ENCODE measurements around the gene IL17RD.

Gene IL17RD

GRCh38 chr3:57062101-57062631, 103.0 kb downstream of the IL17RD start:
- no peak for DNase-seq

DNA sequence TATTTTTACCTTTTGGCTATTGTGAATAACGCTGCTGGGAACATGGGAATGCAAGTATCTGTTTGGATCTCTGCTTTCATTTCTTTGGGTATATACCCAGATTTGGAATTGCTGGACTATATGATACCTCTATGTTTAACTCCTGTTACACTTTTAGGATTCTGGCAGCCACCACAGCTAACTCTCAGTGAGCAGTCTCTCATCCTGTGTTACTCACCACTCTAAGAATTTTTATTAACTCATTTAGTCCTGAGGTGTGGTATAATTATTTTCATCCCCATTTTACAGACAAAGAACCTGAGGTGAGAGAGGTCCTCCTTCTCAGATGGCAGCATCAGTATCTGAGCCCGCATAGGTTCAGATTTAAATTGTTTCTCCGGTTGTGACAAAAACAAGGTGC, 103.6 kb downstream of the IL17RD start:
- no peak for DNase-seq

DNA sequence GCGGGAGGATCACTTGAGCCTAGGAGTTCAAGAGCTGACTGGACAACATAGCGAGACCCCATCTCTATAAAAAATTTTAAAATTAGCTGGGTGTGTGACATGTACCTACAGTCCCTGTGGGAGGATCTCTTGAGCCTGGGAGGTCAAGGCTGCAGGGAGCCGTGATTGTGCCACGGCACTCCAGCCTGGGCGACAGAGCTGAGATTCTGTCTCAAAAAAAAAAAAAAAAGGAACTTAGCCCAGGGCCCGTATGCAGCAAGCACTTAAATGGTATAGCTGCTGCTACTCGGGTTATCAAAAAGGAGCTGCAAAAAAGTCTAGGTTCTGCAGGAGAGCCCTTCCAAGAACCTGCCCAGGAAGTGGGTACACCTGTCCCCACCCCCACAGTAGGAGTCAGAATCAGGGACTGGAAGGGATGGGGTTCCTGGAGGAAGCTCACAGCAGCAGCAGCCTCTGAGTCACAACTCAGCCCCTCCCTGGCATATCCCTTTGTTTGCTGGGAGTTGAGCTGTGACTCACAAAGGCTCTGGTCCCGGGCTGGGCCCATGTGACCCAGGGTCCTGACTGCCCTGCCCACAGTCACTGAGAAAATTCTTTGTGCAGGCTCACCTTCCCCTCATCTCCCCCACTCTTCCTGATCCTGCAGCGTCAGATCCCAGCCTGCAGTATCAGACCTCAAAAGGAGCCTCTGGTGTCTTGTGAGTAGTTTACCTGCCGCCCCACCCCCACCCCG, 104.9 kb downstream of the IL17RD start, which contains the start of gene SPATA12:
SPATA12 (plus strand) TSS at position 576 of the 733 bp plus-strand sequence. CDS start 13,031 bp downstream, outside the sequence.
- DNase-seq = peak; percentile 23

DNA sequence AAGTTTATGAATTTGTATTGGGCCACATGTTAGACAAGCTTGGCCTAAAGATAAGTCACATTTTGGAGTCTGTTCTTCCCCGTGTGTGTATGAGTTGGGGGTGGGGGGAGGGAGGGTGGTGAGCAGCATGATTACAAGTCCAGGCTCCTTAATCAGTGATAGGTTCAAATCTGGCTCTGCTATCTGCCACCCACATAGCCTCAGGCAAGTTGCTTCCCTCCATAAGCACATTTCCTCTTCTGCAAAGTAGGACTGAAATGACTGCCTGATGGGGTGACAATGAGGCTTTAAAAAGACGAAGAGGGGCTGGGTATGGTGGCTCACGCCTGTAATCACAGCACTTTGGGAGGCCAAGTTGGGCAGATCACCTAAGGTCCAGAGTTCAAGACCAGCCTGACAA, 105.7 kb downstream of the IL17RD start:
- DNase-seq = no peak

GRCh38 chr3:57057351-57057750, 107.8 kb downstream of the IL17RD start:
- DNase-seq = no peak

GRCh38 chr3:57053122-57053521, 112.0 kb downstream of the IL17RD start:
- no peak for DNase-seq

- no peak for DNase-seq
Observed at GRCh38 chr3:57052662-57053061, 112.5 kb downstream of the IL17RD start.

GRCh38 chr3:57048728-57049127, 116.4 kb downstream of the IL17RD start:
- no peak for DNase-seq

- peak; percentile 45 for DNase-seq
Observed at GRCh38 chr3:57048052-57048671, 117.0 kb downstream of the IL17RD start.

DNA sequence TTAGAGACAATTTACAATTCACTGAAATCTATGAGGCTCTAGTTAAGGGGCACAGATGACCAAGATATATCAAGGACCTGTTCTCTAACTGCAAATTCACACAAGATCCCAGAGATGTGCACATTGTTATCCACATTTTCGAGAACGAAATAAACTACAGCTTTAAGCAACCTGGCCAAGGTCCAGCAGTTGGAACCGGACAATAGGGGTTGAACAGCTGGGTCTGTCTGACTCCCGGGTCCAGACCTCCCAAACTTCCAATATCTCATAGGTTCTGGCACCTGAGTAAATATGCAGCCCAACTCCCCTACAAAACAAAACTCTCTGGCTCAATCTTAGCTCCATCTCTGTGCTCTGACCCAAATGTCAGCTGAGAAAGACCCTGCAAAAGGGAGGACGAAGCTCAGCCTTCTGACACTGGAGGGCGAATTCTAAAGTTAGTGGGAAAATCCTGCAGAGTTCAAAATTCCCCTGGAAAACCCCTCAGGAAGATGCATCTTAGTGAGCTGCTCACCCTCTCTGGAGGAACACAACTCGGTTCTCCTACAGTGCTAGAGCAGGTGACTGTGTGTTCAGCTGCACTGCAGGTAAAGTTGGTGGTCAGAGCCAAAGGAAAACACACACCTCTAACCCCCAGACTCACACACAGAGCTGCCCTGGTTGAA, 118.9 kb downstream of the IL17RD start:
- no peak for DNase-seq

DNA sequence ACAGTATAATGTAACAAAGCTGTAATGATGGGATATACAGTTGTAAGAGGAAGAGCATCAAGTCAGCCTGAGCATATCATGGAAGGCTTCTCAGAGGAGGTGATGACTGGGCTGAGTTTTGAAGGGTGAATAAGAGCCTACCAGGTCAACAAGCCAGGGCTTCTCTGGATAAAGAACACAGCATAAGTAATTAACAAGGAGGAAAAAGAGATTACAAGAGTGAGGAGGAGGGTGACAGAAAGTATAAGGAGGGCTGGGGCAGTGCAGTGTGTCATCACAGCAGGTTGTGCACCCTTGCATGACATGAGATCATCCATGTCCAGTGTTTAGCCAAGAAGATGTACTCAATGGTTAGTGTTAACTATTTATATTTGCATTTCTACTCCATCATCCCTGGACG, 121.6 kb downstream of the IL17RD start:
- DNase-seq = no peak

DNA sequence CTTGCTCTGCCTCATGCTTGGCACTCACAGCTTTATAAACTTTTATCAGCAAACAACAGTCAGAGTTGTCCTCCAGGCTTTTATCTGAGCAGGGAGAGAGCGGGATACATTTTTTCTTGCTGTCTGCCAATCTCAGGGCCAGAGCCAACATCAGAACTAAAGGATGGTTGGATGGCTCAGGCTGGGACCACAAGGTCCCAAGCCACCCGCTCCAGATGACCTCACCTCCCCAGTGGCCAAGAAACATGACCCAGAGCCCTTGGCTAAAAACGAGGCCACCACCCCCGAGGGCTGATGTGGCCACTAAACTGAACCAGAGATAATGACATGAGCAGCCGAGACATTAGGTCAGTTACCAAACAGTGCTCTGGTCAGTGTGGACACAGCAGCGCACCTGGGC, 123.5 kb downstream of the IL17RD start:
- no peak for DNase-seq
